Loucy (cell line): Measurements from ENCODE around the gene SEC16A.

Experiments used
- EZH2phosphoT487 ChIP-seq: fragments of 200-600 bp; IDR thresholded peaks from 2 replicates; pipeline ENCODE4 v1.6.1; 2018; ENCODE audit warnings: antibody characterized with exemption, mild to moderate bottlenecking, moderate library complexity, borderline replicate concordance
- TF ChIP-seq, protein P1 (sequence below): fragments of 200-600 bp; sonication (generic); conservative IDR thresholded peaks from 2 replicates; pipeline ENCODE4 v1.5.1; 2014; ENCODE audit warnings: mild to moderate bottlenecking, antibody characterized with exemption, low read length

DNA sequence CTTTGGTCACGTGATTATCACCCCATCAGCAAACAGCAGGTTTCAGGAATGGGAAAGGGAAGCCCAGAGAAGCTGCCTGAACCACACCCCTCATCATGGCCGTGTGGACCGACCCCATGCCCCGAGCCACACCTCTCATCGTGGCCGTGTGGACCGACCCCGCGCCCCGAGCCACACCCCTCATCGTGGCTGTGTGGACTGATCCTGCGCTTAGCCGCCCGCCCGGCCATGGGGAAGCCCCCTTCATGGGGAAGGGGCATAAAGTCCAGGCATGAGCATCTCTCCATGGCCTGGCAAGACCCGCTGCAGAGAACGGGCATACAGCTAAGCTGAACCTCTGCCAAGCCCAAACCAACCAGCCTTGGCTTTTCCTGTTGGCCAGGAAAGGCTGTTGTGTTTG is 89.3 kb downstream of the SEC16A start:
- TF ChIP-seq, protein P1, sequence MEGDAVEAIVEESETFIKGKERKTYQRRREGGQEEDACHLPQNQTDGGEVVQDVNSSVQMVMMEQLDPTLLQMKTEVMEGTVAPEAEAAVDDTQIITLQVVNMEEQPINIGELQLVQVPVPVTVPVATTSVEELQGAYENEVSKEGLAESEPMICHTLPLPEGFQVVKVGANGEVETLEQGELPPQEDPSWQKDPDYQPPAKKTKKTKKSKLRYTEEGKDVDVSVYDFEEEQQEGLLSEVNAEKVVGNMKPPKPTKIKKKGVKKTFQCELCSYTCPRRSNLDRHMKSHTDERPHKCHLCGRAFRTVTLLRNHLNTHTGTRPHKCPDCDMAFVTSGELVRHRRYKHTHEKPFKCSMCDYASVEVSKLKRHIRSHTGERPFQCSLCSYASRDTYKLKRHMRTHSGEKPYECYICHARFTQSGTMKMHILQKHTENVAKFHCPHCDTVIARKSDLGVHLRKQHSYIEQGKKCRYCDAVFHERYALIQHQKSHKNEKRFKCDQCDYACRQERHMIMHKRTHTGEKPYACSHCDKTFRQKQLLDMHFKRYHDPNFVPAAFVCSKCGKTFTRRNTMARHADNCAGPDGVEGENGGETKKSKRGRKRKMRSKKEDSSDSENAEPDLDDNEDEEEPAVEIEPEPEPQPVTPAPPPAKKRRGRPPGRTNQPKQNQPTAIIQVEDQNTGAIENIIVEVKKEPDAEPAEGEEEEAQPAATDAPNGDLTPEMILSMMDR: no peak
- no peak for TF ChIP-seq EZH2phosphoT487
